Measurements from ENCODE around the gene GAS1.

The GAS1 gene

DNA sequence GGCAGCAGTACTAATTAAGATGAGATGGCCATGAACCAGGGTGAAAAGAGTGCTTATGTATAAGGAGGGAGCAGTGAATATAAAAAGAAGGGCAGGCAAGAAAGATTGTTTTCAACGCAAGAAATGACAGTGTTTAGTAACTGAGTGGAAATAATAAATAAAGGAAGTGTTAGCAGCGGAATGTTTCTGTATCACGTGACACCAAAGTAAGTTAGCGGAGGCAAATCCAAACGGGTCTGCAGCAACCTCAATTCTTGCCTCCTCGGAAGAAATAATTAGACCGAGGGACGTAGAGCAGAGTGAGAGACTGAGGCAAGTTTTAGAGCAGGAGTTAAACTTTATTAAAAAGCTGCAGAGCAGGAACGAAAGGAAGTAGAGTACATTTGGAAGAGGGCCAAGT, 15.4 kb upstream of the GAS1 start:
- DNase-seq: no peak

DNA sequence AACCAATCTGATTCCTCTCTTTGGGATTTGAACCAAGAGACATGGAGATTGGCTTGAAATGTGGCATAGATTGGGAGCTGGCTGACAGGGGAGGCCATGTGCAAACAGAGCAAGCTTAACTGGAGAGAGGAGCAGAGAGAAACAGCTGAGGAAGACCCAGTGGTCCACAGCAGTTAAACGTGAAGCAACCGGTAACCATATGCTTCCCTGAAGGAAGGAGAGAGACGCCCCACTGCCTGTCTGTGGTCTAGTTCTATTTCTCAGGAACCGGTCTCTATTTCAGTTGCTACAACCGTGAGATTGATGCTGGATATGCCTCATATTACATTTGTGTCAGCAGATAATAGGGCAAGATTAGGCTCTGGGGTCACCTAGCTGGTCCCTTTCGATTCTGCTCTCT, 13.6 kb upstream of the GAS1 start:
- no peak for DNase-seq

DNA sequence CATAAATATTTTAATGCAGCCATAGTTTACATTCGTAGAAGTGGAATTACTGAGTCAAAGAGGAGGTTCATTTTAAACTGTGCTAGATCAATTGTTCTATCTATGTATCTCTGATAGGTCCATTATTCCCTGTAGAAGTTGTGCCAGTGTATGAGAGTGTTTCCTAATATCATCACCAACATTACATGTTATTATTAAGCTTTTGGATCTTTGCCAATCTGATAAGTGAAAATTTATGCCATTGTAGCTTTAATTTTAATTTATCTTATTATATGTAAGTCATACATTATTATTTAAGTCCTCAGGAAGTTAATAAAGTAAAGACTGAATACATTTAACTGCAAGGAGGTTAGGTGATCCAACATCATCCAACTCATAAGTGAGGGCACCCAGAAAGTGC, 10.9 kb upstream of the GAS1 start:
- DNase-seq: no peak

DNA sequence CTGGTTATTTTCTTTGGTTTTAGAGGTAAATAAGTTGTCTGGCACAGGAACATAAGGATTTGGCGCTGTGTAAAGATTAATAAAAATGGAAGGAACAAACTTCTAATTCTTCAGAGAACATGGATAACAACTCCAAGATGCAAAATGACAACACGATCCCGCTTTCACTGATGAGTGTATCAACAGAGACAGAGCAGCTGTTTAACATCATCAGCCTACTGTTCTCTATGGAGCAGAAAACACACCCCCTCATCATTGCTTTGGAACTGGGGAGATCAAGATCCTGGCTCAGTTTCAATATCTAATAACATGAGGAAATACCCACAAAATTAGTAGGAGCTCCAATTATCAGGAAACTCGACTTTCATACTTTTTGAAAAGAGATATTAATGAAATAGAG, 8.3 kb upstream of the GAS1 start:
- DNase-seq: no peak

DNA sequence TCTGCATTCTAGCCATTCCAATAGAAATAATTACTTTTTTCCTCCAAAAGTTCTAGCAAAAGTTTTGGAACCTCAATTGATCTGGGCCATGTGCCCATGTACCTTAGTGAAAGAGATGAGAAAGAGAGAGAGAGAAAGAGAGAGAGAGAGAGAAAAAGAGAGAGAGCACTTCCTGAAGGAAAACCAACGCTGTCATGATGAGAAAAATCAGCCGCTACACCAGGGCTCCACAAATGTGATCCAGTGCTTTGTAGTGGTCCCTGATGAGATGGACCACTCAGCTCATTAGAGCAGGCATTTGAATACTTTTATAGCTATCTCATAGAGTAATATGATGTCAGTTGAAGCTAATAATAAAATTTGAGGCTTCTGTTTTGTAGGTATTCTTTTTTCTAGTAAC, 7.7 kb upstream of the GAS1 start:
- DNase-seq: no peak

DNA sequence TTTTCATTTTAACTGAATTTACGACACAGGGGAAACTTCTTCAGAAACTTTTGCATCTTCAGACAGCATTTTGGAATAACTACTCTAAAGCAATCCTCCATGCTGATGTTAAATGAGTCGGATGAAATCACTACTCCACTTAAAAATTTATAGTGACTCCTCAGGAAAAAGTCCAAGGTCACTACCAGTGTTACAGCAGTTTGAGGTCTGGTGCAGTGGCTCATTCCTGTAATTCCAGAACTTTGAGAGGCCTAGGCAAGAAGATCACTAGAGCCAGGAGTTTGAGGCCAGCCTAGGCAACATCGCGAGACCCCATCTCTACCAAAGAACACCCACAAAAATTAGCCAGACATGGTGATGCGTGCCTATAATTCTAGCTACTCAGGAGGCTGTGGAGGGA, 5.9 kb upstream of the GAS1 start:
- no peak for DNase-seq

DNA sequence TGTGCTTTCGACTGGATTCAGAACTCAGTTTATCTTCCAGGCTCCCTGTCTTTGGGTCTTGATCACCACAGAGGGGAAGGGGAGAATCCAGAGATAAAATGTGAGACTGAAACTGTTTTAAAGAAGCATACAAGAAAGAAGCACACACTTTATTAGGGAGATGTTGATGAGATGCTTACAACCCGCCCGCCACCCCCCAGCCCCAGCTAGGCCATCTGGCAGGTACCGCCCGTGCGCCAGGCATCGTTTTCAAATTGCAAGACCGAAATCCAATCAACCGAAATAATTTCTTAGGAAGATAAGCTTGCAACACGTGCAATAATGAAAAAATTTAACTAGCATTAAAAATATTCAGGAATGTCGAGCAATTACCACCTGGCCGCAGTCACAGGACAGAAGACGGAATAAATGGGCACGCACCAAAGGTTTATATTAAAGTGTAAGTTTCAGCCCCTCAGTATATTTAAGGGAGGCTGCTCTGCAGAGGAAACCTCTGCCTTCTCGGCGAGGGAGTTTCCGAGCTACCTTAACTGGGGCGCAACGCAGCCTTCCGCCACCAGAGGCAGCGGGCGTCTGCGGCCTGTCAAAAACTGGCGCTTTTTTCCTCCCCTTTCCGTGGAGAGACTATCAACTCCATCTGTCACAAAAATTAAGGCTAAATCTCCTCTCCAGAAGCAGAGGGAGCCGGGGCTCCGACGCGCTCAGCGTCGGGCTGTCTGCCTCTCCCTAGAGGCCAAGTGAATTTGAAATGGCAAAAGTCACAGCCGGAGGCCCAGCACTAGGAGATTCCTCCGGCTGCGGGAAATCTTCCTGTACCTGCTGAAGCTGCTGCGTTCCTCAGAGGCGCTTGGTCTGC, 996 bp upstream of the GAS1 start:
- peak; percentile 39 to 76 (median 59) for DNase-seq

DNA sequence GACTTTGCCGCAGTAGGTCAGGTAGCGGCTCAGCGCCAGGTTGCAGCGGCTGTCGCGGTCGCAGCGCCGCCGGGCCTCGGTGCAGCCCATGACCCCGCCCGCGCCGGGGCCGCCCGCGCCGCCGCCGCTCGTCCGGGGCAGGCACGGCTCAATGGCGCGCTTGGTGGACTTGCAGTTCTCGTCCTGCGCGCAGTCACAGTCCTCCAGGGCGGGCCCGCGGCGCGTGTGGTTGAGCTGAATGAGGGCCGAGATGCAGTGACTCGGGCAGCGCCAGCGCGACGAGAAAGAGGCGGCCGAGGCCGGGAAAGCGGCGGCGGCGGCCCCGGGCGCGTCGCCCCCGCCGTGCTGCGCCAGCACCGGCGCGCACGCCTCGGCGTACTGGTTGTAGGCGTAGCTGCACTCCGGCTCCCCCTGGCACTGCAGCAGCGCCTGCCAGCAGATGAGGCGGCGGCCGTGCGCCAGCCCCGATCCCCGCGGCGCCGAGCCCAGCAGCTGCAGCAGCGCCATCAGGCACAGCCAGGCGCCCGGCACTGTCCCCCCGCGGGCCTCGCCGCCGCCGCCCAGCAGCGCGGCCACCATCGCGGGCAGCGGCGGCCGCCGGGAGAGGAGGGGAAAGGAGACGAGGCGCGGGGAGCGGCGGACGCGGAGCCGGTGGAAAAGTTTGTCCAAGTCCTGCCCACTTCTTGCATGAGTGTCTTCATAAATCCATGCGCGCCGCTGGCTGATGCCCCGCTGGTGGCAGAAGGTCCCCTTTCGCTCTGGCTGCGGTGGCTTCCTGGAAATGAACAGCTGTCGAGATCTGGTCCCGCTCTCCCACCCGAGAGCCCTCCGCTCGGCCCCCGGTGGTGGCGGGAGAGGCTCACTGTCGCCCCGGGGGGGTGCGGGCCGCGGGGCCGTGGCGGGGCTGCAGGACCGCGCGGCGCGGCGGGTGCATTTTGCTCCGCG, 833 bp downstream of the GAS1 start:
- peak; percentile 39 to 73 (median 51) for DNase-seq

DNA sequence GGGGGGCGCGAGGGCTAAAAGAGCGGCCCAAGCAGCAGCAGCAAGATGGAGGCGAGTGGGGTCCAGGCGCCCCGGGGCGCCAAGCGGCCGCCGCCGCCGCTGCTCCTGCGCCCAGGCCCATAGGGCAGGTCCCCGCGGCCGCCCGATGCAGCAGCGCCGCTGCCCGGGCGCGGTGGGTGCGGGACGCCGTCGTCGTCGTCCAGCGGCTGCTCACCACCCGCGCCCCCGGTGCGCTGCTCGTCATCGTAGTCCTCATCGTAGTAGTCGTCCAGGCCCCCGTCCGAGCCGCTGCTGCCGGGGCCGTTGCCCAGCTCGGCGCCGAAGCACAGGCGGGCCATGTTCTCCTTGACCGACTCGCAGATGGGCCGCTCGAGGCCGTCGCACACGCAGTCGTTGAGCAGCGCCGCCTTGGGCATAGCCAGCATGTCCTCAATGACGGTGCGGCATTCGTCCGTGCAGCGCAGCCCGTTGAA, 1.5 kb downstream of the GAS1 start:
- peak in 1 of 5 donors; percentile 27 for DNase-seq

DNA sequence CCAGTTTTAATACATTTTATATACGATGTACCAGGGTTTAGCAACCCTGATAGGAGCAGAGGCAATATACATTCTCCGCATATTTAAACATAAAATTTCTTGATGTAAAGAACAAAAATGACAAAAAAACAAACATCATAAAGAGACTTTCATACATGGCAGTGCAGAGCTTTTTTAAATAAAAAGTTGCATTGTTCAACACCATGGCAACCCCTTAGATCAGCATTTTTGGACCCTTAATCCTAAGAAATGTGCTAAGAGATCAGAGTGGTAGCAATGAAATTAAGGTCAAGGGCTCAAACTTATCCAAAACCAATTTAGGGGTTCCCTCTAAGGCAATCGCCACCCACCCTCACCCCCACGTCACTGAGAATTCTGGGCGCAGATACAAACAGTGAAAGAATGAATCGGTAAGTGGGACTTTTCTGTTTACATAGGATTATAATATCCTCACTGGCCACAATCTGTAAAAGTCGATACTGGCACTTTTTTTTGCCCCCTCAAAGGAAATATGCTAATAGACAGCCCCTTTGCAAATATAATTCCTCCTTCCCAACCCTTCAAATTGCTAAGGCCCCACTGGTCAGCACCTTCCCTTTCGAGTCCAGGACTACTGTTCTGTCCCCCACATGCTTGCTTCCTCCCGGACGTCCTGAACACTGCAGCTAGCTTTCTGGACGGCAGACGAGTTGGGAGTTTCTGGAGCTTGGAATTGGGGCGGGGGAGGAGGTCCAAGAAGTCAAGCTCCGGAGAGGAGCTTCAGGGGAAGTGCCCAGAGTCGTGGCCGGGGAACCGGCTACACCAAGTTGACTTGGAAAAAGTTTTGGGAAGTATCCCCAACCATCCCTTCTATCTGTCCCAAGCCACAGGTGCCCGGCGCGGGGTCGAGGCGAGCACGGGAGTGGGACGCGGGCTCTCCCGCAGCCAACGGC, 2.2 kb downstream of the GAS1 start:
- no peak for DNase-seq

DNA sequence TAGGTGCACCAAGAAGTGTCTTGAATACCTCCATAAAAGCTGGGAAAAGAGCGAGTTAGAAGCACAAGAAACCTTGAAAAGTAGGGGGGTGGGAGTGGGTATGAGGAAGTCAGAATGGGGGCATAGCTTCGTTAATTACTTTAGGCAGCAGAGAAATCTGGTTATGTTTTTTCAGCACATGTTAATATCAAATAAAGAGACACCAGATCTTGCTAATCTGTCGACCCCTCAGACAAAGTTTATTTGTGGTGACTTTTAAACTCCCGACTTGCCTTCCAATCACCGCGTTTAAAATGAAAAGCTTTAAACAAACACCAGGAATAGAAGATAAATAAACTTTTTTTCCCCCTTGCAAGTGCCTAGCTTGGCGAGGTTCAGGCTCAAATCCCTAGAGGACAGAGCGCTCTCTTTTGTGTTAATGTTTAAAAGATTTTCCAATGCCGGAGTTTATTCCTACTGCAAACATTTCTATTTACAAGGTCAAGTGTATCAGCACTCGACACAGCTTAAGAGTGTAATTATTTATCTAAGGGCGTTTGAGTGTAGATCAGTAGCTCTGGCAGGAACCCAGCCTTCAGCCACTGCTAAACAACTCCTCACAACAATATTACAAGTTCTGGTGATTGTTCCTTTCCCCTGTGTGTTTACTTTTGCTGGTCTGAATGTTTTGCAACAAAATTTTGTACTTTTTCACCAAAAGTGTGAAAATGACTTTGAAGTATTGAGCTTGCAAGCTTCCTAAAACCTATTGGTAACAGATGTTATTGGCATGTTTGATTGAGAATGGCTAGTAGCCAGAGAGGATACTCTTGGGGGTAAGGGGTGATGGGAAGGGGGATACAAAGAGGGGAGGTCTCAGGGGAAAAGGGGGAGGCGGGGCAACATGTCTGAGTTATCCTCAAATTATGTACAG, 3.8 kb downstream of the GAS1 start:
- no peak for DNase-seq

DNA sequence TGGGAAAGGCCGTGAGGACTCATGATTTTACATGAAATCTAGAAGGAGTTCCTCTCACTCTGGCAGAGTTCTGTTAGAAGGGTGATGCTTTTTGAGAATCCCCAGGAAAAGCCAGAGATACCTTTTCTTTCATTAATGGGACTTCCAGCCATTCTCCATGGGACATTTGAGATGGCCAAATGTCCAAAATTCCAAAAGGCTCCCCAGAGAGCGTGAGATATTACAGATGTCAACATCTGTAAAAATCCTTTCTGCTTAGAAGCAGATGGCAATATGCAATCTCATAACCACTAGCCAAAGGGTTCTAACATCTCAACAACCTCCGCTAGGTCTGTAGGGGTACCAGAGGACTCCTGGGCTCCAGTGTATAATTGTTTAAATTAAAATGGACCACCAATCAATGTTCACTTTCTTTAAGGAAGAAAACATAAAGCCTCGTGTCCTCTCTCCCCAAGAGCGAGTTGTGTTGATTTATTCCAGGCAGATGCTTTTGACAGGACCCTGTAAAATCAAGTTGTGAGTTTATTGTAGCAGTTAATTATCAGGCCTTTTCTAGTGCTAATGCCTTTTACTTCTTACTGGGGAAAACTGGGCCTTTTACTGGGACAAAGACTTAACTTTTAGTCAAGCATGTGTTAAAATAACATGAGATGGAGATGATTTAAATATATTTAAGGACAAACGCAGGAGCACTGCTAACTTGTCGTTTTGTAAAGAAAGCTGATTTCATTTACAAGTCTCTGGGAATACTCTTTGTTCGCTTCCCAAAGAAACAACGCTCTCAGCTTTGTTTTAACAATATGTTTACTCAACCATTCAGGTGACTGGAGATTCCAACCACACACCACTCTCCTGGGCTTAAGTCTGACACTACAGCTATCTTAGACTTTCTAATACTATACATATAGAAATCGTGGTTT, 4.8 kb downstream of the GAS1 start:
- no peak for DNase-seq

DNA sequence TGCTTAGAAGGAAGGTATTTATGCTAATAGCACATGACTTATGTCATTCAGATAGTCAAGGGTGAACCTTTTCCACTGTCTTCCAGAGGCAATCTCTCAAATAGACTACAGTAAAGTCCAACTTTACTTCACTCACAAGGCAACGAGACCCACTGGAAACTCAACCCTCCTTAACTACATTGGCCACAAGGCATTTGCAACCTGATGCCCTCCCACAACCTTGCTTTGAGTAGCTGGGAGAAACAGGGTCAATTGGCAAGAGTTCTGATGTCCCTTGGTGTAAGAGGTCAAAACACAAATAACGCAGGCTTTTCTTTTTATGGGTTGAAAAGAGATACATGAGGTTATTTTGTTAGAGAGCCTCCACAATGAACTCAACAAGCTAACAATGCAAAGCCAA, 6.1 kb downstream of the GAS1 start:
- DNase-seq: no peak

DNA sequence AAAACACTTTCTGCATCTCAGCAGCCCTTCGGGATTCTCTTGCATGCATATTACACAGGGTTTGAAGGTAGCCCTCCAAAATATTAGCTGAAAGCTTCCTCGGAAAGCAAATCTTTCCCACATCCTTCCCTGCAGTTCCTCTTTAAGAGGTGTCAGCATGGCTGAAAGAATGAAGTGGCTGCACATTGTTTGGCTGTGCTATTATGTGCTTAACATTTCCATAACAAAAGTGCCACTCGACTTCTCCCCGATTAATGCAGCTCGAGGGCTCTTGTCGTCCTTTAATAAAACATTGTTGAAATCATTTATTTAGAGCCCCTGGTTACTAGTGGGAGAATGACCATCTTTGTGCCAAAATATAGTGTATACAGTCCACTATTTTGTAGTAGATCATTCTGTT, 6.5 kb downstream of the GAS1 start:
- no peak for DNase-seq

DNA sequence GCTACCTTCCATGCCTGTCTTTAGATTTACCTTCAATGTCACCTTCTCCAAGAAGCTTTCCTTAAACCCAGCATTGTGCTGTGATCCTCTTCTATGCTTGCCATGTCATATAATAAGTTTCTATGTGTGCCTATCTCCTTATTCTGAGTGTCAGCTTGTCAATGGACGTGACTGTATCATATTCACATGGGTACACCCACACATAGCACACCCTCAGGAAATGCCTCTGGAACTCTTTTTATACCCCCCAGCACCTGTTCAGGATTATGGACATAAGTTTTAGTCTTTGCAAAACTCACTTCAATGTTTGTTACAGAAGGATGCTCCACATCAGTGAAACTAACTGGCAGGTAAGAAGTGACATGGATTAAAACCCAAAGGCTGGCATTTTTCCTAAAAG, 7.4 kb downstream of the GAS1 start:
- DNase-seq: no peak

DNA sequence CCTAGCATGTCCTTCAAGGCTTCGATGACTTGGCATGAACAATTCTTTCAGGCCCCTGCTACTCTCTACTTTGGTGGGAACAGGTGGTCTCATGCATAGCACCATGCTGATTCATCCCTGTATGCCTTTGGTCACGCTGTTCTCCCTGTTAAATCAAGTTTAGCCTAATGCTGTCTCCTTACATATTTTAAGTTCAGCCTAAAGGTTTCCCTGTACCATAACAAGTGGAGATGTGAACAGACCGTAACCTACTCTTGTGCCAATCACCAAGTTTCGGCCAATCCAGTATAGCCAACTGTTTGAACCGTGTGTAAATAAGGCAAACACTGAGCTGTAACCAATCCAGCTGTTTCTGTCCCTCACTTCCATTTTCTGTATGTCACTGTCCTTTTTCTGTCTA, 8.0 kb downstream of the GAS1 start:
- no peak for DNase-seq

DNA sequence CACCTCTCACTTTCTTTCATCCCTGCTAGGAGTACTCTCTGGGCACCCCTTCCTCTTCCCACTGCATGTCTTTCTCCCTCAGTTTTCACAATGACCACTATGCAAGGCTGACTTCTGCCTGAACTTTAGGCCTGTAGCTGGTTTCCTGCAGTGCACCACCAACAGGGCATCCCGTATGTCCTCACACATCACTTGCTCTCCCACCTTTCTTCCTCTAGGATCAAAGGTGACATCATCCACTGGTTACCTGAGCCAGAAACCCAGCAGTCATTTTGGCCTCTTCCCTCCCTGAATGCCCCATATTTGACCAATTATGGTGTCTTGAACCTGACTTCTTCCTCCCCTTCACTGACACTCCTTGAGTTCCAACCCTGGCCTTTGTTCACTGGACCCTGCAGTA, 8.5 kb downstream of the GAS1 start:
- no peak for DNase-seq

DNA sequence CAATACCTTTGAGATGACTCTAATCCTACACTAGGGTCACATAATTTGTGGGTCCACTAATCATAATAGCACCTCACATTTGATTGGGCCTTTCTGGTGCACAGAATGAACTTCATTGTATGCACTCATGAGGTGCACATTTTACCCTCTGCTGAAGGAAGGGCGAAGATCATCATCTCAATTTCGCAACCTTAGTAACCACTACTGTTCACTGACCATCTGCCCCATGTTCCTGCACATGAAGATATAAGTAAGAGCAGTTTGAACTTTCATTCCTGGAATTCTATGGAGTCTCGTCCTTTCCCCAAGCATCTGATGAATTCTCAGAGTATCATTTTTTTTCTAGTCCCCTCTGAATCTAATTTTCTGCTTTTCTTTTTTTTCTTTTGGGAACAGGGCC, 21.2 kb downstream of the GAS1 start:
- no peak for DNase-seq

DNA sequence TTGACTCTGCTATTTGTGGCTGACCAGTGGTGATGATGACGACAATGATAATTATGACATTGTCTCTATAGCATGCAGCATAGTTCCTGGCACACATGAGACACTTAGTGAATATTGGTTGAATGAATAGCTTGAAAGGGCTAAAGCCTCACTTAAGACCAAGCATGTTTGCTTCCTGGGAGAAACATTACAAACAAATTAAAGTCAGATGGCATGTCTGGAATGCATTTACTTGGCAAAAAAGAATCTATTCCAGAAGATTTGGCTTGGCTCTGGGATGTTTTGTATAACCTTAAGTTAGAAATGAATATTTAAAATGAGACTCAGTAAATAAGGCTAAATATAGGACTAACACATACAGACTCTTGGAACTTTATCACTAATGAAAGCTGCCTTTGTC, 21.6 kb downstream of the GAS1 start:
- no peak for DNase-seq

DNA sequence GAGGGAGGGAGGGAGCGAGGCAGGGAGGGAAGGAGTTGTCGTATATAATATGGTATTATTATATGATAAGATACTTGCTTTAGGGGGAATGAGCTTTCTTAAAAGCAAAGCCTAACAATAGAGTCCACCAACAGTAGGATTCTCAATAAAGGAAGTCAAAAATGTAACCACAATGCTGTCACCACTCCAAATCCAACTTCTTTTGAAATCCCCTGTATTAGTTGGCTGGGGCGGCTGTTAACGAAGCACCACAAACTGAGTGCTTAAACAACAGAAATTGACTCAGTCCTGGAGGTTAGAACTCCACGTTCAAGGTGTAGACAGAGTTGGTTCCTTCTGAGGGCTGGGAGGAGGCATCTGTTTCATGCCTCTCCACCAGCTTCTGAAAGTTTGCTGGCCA, 23.1 kb downstream of the GAS1 start:
- DNase-seq: no peak

Data from T-helper 1 cell (primary cell).